Mesenteric fat pad (tissue), 1 donor: ENCODE results near the gene FHL2. TPM values are rescaled to one million over a fixed set of nuclear protein-coding genes. Genes with fewer than 3 reads are reported as not detected.
"Not testable (repeated sequence)": the region's sequence is repeated elsewhere in the genome, so short reads cannot be mapped to it uniquely, and the experiment has no call there.

Source experiments
- DNase-seq: peaks from one replicate; pipeline ENCODE4 v3.0.0-alpha.2; 2020; ENCODE audit warnings: low spot score
- total RNA-seq: library from RNA; stranded (reverse); fragmentation: NEBNext Ultra II Directional; extraction: Animal tissue kit (Norgen Biotek cat#: 25700); gene quantifications from one replicate; pipeline ENCODE4 v1.2.1, GENCODE V29; 2021
- donor health status: DM: yes; HTN: yes; CAD: no.

The FHL2 gene
- total RNA-seq, 1 donor from 2014 or later = 36.3 TPM

DNA sequence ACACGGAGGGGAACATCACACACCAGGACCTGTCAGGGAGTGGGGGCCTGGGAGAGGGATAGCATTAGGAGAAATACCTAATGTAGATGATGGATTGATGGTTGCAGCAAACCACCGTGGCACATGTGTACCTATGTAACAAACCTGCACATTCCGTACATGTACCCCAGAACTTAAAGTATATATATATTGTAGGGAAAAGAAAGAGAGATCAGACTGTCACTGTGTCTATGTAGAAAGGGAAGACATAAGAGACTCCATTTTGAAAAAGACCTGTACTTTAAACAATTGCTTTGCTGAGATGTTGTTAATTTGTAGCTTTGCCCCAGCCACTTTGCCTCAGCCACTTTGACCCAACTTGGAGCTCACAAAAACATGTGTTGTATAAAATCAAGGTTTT is 26.0 kb upstream of the FHL2 start:
- DNase-seq = not testable (repeated sequence)

DNA sequence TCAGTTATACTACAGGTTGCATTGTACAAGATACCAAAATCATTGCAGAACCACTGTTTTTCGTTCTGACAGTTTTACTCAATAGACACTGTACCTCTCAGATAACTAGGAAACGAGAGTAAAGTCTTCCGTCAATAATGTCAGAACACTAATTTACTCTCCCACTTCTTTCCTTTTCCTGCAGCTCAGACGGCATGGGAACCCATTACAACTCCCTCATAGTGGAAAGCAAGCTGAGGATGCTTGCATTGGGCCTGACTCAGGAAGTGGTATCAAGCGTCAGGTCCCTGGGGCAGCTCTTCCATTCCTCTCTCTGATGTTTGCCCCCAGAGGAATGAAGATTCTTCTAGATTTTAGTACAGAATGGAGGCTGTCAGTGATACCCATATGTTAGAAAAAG is 23.9 kb upstream of the FHL2 start:
- DNase-seq = no peak

DNA sequence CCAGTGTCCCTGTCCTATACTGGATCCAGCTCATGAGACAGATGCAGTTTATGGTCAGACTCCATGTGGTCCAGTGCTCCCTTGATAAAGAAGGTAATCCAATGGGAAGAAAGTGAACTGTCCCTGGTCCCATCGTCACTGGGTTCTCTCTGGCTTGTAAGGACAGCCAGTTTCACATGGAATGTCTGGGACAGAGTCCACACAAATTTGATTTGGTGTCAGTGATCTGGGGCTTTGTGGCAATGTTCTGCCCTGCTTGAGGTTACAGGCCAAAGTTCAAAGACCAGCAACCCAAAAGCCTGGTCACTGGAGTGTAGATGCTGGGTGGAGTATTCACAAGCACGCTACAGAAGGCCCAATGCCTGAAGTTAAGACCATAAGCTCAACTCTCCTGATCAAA is 22.2 kb upstream of the FHL2 start:
- no peak for DNase-seq

DNA sequence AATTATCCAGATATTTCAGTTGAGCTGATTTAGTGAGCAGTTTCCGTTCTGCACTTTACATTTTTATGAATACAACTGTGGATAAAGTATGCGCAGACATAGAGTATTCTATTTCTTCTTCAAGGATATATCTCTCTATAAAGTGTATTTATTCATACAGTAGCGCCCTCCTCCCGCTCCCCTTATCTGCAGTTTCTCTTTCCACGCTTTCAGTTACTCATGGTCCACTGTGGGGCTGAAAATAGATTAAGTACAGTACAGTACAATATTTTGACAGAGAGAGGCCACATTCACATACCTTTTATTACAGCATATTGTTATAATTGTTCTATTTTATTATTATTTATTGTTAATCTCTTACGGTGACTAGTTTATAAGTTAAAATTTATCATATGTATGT is 19.7 kb upstream of the FHL2 start:
- DNase-seq = no peak

DNA sequence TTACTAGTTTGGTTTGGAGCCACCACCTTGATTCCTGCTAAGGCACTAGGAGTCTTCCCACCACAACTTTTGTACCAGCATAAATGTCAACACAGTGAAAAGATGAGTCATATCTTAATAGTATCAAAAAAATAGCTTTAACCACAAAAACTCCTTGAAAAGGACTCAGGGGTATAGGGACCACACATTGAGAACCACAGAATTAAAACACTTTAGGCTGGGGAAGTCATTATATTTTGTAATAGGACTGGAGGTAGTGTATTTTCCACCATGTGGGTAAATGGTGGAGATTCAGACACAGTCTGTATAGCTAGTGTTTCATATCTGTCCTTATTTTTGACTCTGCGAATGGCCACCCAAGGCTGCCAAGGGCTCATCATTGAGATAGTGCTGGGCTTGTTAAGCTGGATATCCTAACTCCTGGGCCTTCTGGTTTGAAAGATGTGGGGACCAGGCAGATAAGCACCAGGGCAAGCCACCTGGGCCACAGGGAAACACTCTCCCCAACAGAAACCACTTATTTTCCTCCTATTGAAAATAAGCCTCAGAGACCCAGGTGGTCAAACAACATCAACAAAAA is 19.1 kb upstream of the FHL2 start:
- no peak for DNase-seq

DNA sequence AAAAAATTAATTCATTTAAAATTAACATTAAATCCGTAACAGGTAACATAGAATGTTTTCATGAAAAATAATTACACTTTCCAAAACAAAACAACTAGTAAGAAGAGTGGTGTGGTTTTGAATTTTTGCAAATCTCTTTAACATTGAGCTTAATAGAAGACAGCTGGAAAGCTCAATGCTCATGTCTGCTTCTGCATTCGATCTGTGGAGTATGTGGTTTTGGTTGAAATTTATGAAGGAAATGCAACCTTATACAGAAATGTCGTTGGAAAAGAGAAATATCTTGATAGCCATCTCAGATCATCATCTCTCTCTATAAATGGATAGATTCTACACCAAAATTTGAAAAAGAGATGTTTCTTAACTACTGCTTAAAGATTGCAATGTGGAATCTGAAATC is 17.3 kb upstream of the FHL2 start:
- no peak for DNase-seq

DNA sequence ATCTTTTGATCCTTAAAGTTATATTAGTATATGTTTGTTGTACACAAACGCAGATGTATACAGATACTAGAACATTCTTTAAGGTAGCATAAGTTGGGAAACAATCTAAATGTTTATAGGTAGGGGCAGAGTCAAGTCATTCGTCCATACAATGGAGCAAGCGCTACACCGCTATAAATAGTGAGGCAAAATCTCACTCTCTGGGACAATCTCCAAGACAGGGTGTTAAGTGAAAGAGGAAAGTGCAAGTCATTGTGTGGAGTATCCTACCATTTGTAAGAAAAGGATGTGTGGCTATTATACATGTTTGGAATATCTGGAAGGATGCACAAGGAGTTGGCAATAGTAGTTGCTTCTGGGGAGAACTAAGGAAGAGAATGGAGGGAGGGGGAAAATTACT is 16.2 kb upstream of the FHL2 start:
- no peak for DNase-seq

DNA sequence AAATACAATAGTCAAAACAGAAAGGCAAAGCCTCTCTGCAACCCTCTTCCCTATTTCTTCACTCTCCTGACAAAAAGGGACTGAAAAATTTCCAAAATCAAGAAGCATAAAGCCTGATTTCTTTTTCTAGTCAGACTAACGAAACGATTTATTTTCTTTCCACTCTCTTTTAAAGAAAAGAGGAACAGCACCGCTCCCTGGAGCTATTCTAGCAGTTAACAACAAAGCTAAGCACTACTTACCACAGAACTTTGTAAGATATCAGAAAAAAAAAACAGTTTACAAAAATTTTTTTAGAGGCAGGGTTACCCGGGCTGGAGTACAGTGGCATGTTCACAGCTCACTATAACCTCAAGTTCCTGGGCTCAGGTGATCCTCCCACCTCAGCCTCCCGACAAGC is 14.4 kb upstream of the FHL2 start:
- DNase-seq = no peak

DNA sequence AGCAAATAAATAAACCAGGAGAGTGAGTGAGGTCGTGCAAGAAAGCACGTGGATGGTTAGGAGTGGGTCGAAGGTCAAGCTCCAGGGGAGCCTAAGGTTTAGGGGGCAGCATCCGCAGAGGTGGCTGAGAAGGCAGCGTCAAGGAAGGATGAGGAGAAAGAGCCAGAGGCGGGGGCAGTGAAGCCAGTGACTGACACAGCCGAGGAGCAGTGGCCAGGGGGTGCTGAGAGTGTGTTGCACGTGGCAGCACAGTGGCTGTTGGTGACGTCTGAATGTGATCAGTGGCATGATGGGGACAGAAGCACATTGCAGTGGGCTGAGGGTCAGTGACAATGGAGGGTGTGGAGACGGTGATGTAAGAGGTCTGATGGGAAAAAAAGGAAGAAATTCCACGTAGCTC is 13.7 kb upstream of the FHL2 start:
- DNase-seq = no peak

DNA sequence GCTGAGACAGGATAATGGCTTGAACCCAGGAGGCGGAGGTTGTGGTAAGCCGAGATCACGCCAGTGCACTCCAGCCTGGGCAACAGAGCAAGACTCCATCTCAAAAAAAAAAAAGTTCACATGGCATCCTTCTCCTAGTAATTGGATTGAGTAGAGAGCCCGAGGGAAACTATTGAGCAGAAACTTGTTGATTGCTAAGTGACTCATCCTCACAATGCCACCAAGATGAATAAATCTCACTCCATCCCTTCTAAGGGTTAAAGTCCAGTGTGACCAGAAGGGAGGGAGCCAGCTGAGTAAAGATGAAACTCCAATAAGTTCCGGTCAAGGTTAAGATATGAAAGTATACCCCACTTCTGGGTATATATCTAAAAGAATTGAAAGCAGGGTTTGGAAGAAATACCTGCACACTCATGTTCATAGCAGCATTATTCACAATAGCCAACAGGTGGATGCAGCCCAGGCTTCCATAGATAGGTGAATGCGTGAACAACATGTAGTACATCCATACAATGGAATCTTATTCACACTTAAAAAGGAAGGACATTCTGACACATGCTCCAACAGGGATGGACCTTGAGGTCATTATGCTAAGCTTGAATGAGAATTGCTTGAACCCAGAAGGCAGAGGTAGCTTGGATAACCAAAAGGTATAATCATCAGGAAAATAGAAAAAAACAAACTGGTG is 13.0 kb upstream of the FHL2 start:
- no peak for DNase-seq

DNA sequence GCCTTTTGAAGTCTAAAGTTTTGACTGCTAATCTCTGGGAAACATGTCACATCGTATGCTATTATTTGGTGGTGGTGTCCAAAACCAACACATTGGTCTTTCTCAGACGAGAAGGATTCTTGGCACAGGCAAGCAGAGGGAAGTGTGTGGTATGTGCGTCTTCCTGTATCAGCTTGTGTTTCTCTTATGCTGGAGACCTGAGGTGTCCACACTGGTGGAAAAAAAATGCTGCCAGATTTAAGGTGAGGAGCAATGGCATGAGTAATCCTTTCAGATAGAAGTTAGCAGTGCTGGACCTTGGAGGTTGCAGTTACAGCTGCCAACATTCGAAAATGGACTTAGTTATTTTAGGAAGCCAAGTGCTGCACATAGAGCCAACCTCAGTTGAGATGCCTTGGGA is 11.7 kb upstream of the FHL2 start:
- DNase-seq = no peak

DNA sequence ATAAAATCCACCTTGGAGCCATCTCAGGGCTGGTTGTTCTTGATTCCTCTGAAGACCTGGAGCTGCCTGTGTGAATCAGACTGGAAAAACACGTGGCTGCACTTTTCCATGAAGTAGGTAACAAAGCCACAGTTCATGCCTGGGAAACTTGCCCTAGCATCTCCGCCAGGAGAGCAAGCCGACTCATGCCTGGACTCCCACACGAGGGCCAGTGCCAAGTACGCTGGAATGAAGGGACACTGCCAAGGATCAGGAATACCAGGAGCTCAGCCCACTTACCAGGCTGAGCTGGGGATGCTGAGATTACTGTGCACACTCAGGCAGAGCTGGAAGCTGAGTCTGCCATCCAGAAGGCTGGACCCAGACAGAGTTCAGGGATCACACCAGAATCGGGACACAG is 10.9 kb upstream of the FHL2 start:
- peak; percentile 89 for DNase-seq

DNA sequence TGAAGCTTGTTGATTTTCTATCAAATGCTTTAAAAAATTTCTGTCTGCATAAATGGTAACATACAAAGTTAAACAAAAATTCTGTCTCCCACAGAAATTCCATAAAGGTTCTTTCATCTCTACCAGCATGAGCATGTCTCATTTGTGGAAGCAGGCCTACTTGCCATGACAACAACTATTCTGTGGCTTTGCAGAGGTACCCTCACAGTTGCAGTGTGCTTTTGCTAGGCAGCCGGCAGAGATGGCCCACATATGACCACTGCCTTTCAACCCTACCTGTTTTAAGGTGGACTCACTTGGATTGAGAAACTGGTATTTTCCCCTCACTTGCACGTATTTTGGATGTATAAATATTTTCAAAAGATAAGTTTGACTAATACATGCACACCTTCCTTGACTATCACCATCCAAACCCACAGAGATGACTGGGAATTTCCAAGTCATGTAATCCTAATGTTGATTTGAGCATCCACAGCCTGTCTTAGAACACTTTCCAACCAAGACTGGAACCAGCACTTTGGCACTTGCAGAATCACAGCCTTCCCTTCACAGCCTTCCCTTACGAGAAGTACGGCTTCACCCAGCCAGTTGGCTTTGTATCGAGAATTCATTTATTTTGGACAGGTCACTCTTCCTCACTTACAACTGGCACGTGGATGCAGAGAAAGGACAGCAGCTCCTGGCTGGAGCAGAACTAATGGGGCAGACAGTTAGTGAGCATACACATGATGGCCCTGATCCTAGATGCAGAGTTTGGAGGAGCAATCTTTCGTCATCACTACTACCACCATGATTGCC is 9.3 kb upstream of the FHL2 start:
- DNase-seq = peak; percentile 37

DNA sequence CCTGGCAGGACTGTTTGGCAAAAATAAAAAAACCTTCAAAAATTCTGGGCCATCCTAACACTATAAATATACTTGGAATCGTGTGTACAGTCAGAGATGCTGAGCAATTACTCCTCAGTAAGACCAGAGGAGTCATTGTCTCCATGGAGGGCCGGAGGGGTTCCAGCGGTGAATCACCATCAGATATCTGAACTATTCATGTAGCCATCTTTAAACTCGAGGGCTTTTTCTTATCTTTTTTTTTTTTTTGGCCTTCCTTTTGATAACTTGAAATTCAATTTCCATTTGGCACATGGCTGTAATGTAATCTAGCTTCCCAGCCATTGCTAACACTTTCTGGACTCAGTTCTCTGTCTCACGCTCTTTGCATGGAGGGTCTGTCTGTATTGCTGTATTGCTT is 7.4 kb upstream of the FHL2 start:
- DNase-seq = peak; percentile 49

DNA sequence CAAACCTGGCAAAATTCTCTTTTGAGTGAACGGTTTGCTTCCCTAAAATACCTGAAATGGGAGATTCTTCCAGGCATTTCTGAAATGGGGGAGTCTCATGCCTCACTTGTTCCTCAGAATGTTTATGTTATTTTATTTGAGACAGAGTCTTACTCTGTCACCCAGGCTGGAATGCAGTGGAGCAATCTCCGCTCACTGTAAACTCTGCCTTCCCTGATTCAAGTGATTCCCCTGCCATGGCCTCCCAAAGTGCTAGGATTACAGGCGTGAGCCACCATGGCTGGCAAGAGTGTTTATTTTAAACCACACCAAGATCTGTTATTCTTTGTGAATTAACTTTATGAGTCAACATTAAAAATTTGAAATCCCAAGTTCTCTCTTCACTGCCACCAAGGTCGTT is 6.4 kb upstream of the FHL2 start:
- DNase-seq = peak; percentile 43

DNA sequence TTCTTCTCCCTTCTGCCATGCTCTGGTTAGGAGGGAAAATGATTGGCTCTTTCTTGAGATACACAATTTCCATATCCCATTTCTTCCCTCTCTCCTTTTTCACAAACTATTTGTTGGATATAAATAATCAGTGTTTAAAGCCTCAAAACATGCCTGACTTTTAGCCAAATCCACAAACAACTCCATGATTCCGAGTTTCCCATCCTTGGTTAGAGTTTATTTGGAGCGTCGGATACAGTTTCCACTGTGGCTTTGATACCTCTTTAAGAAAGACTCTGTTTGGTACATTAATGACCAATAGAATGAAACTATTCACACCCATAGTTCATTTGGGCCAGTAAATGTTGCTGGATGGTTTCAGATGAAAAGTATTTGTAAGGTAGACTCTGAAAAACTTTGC is 5.9 kb upstream of the FHL2 start:
- no peak for DNase-seq

DNA sequence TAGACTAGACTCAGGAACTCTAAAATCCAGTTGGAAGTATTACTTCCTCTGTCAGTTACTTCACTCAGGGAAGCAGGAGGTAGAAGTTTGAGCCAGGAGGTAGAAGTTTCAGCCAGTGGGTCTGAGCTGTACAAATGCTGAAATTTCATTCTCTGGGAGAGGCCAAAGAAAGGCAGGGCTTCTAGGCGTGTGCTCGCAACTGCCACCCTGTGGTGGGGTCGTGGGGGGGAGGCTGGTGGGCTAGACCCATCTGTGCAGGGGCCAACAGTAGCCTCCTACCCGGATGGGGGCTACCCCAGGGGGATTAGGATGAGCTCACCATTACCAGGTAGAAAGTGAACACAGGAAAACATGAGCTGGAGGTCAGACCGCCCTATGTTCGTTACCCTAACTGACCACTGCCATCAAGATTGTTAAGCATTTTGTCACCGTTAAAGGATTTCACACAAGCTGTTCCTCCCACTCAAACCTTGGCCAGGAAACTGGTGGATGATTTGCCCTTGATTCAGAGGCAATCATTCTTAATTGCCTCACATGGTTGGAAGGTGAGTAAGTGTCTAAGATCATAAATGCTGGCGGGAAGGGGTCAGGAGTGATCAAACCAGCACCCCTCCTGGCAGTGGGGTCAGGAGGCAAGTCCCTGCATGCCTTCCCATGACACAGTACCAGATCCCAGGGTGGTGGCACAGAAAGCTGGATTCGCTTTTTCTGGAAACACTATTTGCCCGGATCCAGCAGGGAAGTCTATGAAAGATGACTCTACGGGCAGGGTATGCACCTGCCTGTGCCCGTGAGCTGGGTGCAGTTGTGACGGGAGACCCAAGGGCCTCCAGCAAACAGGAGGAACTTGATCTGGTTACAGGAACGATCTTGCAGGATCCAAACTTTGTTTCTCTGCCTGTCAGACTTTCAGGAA is 5.2 kb upstream of the FHL2 start:
- no peak for DNase-seq

DNA sequence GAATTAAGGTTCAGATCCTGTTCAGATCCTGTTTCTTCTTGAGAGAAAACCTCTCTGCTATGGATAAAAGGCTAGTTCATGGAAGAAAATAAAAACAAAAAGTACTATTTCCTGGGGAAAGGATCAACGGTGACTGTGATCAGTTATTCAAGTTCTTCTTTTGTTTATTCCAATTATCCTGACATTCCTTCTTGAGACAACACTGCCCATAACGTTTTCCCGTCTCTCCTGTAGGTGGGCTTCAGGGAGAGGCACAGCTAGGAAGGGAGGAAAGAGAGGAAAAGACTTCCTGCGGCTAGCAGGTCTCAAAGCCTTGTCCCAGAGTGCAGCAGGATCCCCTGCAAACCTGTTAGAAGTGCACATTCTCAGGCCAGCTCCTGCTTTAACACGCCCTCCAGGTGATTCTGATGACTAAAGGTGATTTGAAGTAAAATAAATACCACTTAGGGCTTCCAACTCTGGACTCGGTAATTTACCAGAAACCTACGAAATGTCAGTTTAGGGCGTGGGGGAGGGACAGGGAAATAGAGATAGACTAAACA is 4.5 kb upstream of the FHL2 start:
- no peak for DNase-seq

DNA sequence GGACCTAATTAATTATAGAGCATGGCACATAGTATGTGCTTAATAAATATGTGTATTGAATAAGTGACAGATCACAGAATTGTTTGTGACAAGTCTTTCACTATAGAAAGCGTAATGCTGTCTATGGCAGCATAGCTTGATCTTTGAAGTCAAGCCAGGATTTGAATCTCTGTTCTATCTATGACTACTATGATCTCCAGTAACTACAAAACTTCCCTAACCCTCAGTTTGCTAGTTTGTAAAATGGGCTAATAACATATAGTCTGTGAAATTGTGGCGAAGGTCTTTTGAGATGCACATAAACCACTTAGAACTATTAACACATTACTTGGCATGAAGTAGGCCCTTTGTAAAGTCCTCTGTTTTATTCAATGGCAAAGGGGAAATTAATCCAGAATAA is 4.0 kb upstream of the FHL2 start:
- DNase-seq = no peak

DNA sequence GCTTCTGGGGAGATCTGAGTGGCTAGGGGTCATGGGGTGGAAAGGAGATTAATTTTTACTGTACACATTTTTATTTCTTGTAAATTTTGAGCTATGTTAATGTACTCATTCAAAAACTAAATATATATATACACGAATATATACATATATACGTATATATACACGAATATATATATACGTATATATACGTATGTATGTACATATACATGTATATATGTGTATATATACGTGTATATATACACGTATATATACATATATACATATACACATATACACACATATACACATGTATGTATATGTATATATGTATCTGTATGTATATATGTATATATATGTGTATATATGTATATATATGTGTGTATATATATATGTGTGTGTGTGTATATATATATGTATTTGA is 3.0 kb upstream of the FHL2 start:
- DNase-seq = no peak

DNA sequence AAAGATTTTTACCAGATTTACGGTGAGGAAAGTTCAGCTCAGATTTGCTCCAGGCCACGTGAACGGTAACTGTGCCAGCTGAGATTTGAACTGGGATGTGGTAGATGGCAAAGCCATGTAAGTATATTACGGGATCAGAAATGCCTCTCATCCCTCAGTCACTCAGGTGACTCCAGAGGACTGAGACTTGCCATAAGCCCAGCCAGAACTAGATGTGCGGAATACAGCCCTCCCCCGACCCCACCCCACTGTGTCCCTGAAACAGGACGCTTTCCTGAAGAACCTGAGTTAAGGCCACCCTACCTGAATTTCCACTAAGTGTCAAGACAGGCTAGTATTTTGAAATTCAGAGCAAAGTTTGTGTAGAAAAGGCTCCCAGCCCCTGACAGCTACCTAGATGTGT is 1.3 kb upstream of the FHL2 start:
- no peak for DNase-seq
